ENCODE data around the gene SARM1.
"Not testable (repeated sequence)": the region's sequence is repeated elsewhere in the genome, so short reads cannot be mapped to it uniquely, and the experiment has no call there.

The SARM1 gene

GRCh38 chr17:28433721-28434120, 62.2 kb downstream of the SARM1 start:
- DNase-seq: no peak

GRCh38 chr17:28434326-28434725, 62.8 kb downstream of the SARM1 start:
- not testable (repeated sequence) for DNase-seq

- DNase-seq: no peak
Observed at GRCh38 chr17:28443901-28444638, 72.6 kb downstream of the SARM1 start.

- DNase-seq: no peak
Observed at GRCh38 chr17:28446716-28447395, 75.4 kb downstream of the SARM1 start.

GRCh38 chr17:28447396-28447760, 75.9 kb downstream of the SARM1 start:
- no peak for DNase-seq

DNA sequence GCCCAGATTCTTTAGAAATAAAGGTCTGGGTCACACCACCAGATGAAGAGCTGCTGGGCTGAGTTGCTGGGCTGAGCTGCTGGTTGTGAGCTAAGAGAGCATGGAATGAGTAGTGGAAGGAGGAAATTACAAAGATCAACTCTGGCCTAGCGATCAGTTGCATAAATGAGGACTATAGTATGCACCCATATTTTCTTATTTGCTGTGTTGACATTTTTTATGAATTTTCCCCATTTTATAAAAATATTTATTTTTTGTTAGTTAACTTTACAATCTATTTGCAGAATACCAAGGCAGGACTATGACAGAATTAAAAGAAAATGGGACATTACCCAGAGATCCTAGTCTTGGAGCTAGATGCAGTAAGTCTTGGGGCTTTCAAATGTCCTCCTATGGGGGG, 78.4 kb downstream of the SARM1 start:
- DNase-seq: no peak

All from NCI-H526 treated with DMSO at 0.1 percent for 48 hours (cell line).